HL-60 (cell line): ENCODE measurements around the gene DCTN2.

ENCODE experiments used
- REST ChIP-seq: IDR thresholded peaks from 2 replicates; pipeline ENCODE4 v1.6.1; 2012; ENCODE audit warnings: low read depth; ENCODE audit not compliant: insufficient replicate concordance
- TF ChIP-seq, protein P1 (sequence below): IDR thresholded peaks from one replicate; pipeline ENCODE4 v1.5.1; 2011; ENCODE audit warnings: low read length, control low read depth, inconsistent platforms; ENCODE audit not compliant: insufficient read depth

GRCh38 chr12:57548488-57548887, 1.5 kb upstream of the DCTN2 start:
- TF ChIP-seq, protein P1, sequence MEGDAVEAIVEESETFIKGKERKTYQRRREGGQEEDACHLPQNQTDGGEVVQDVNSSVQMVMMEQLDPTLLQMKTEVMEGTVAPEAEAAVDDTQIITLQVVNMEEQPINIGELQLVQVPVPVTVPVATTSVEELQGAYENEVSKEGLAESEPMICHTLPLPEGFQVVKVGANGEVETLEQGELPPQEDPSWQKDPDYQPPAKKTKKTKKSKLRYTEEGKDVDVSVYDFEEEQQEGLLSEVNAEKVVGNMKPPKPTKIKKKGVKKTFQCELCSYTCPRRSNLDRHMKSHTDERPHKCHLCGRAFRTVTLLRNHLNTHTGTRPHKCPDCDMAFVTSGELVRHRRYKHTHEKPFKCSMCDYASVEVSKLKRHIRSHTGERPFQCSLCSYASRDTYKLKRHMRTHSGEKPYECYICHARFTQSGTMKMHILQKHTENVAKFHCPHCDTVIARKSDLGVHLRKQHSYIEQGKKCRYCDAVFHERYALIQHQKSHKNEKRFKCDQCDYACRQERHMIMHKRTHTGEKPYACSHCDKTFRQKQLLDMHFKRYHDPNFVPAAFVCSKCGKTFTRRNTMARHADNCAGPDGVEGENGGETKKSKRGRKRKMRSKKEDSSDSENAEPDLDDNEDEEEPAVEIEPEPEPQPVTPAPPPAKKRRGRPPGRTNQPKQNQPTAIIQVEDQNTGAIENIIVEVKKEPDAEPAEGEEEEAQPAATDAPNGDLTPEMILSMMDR: no peak
- TF ChIP-seq REST: no peak
